GM23338 (cell line): ENCODE measurements around the gene ADGRB2. TPM values are rescaled to one million over a fixed set of nuclear protein-coding genes. Genes with fewer than 3 reads are reported as not detected.

Experiments used
- ATAC-seq: fragments of 200-7000 bp; cut with Tn5 transposase; 3 replicates; pipeline ENCODE4 v1.9.1; 2020
- DNase-seq: peaks from one replicate; pipeline ENCODE4 v3.0.0-alpha.2; 2015; ENCODE audit warnings: low spot score
- H2AFZ ChIP-seq: fragments of 200-600 bp; sonication (generic); 2 replicates; pipeline ENCODE4 v1.8.0; 2016; ENCODE audit warnings: antibody characterized with exemption, mild to moderate bottlenecking, moderate library complexity
- H3F3A ChIP-seq: fragments of 200-600 bp; sonication (generic); replicated peaks from 2 replicates; pipeline ENCODE4 v1.8.0; 2017; ENCODE audit warnings: antibody characterized with exemption, mixed run types, low read depth
- H3K27ac ChIP-seq: fragments of 200-600 bp; sonication (generic); 2 replicates; pipeline ENCODE4 v1.6.1; 2016; ENCODE audit warnings: low read depth
- H3K27me3 ChIP-seq: fragments of 200-600 bp; sonication (generic); 2 replicates; pipeline ENCODE4 v1.8.0; 2016; ENCODE audit warnings: mild to moderate bottlenecking, mixed run types, moderate library complexity; ENCODE audit not compliant: insufficient read depth
- H3K36me3 ChIP-seq: fragments of 200-600 bp; sonication (generic); 2 replicates; pipeline ENCODE4 v1.8.0; 2016; ENCODE audit warnings: mild to moderate bottlenecking; ENCODE audit not compliant: insufficient read depth
- H3K4me1 ChIP-seq: fragments of 200-600 bp; sonication (generic); 2 replicates; pipeline ENCODE4 v1.8.0; 2016; ENCODE audit warnings: mild to moderate bottlenecking, moderate library complexity; ENCODE audit not compliant: insufficient read depth
- H3K4me2 ChIP-seq: fragments of 200-600 bp; sonication (generic); 2 replicates; pipeline ENCODE4 v1.7.1; 2017; ENCODE audit warnings: mixed run types
- H3K4me3 ChIP-seq: fragments of 200-600 bp; sonication (generic); 2 replicates; pipeline ENCODE4 v1.6.1; 2016; ENCODE audit warnings: mixed run types
- H3K79me2 ChIP-seq: fragments of 200-600 bp; sonication (generic); replicated peaks from 2 replicates; pipeline ENCODE4 v1.8.0; 2017; ENCODE audit warnings: mild to moderate bottlenecking; ENCODE audit not compliant: insufficient read depth
- H3K9me2 ChIP-seq: fragments of 200-600 bp; sonication (generic); 2 replicates; pipeline ENCODE4 v1.8.0; 2017; ENCODE audit not compliant: insufficient read depth
- H4K20me1 ChIP-seq: fragments of 200-600 bp; sonication (generic); replicated peaks from 2 replicates; pipeline ENCODE4 v1.8.0; 2017; ENCODE audit warnings: mild to moderate bottlenecking; ENCODE audit not compliant: insufficient read depth
- H3K27ac Mint-ChIP-seq: 2 replicates; pipeline ENCODE4 v1.8.0; 2020; ENCODE audit warnings: inconsistent platforms, mild to moderate bottlenecking, moderate library complexity, mixed read lengths
- H3K27me3 Mint-ChIP-seq: 3 replicates; pipeline ENCODE4 v1.8.0; 2022; ENCODE audit warnings: low read depth, mild to moderate bottlenecking, moderate library complexity, mixed read lengths, inconsistent platforms; ENCODE audit not compliant: insufficient read depth, poor library complexity
- H3K36me3 Mint-ChIP-seq: 3 replicates; pipeline ENCODE4 v1.8.0; 2021; ENCODE audit warnings: low read depth, mild to moderate bottlenecking, inconsistent platforms, moderate library complexity, mixed read lengths
- H3K4me1 Mint-ChIP-seq: 3 replicates; pipeline ENCODE4 v1.8.0; 2020; ENCODE audit warnings: mild to moderate bottlenecking, inconsistent platforms, mixed read lengths
- H3K4me3 Mint-ChIP-seq: 3 replicates; pipeline ENCODE4 v1.8.0; 2021; ENCODE audit warnings: moderate library complexity, mild to moderate bottlenecking, inconsistent platforms, mixed read lengths
- H3K9me3 Mint-ChIP-seq: 3 replicates; pipeline ENCODE4 v1.8.0; 2020; ENCODE audit warnings: moderate library complexity, mild to moderate bottlenecking, inconsistent platforms, mixed read lengths
- CREB1 ChIP-seq: fragments of 250-450 bp; sonication (Bioruptor Pico); IDR thresholded peaks from 2 replicates; pipeline ENCODE4 v1.5.0; 2020; ENCODE audit warnings: low read depth, mild to moderate bottlenecking, moderate library complexity
- CTCF ChIP-seq, 2 experiments: fragments of 200-600 bp in 1 of 2; sonication (generic) in 1 of 2; conservative IDR thresholded peaks; 2 replicates each; pipeline versions ENCODE4 v1.5.1 to v1.6.1; 2016 to 2017; ENCODE audit warnings: antibody characterized with exemption in 2 of 2, low read depth in 2 of 2, mild to moderate bottlenecking in 2 of 2, moderate library complexity in 1 of 2
- ETS1 ChIP-seq: IDR thresholded peaks from 2 replicates; pipeline ENCODE4 v1.6.1; 2016; ENCODE audit warnings: antibody characterized with exemption
- EZH2 ChIP-seq: fragments of 200-600 bp; sonication (generic); IDR thresholded peaks from one replicate; pipeline ENCODE4 v1.8.0; 2017; ENCODE audit warnings: antibody characterized with exemption, mild to moderate bottlenecking, low read depth; ENCODE audit not compliant: unreplicated experiment
- EZH2phosphoT487 ChIP-seq: fragments of 200-600 bp; sonication (generic); IDR thresholded peaks from one replicate; pipeline ENCODE4 v1.8.1; 2018; ENCODE audit warnings: antibody characterized with exemption; ENCODE audit not compliant: unreplicated experiment
- JUNB ChIP-seq: IDR thresholded peaks from one replicate; pipeline ENCODE4 v1.6.1; 2016; ENCODE audit warnings: antibody characterized with exemption; ENCODE audit not compliant: unreplicated experiment
- NANOG ChIP-seq: IDR thresholded peaks from 2 replicates; pipeline ENCODE4 v1.6.1; 2016; ENCODE audit warnings: antibody characterized with exemption, borderline replicate concordance
- POLR2AphosphoS5 ChIP-seq: IDR thresholded peaks from 2 replicates; pipeline ENCODE4 v1.6.1; 2016; ENCODE audit warnings: antibody characterized with exemption, low read depth
- REST ChIP-seq: IDR thresholded peaks from one replicate; pipeline ENCODE4 v1.6.1; 2018; ENCODE audit warnings: antibody characterized with exemption; ENCODE audit not compliant: unreplicated experiment
- STAT1 ChIP-seq: IDR thresholded peaks from one replicate; pipeline ENCODE4 v1.6.1; 2016; ENCODE audit warnings: antibody characterized with exemption; ENCODE audit not compliant: unreplicated experiment
- ZNF114 ChIP-seq: fragments of 250-450 bp; sonication (Bioruptor Pico); IDR thresholded peaks from 2 replicates; pipeline ENCODE4 v1.5.0; 2020; ENCODE audit warnings: mild to moderate bottlenecking, moderate library complexity
- ZNF331 ChIP-seq: fragments of 250-450 bp; sonication (Bioruptor Pico); IDR thresholded peaks from 2 replicates; pipeline ENCODE4 v1.5.0; 2020; ENCODE audit warnings: low read depth, mild to moderate bottlenecking, moderate library complexity
- ZNF462 ChIP-seq: fragments of 250-450 bp; sonication (Bioruptor Pico); IDR thresholded peaks from 2 replicates; pipeline ENCODE4 v1.5.0; 2020; ENCODE audit warnings: mild to moderate bottlenecking, moderate library complexity
- polyA plus RNA-seq: library from polyadenylated mRNA; unstranded; fragments of >200 nt; fragmentation: Nextera tagmentation; extraction: Ambion mirVana; gene quantifications from 2 replicates; pipeline ENCODE4 v1.2.1, GENCODE V29; 2016
- total RNA-seq: library from RNA; depleted of rRNA; stranded (reverse); fragments of >200 nt; shearing (Covaris generic); gene quantifications from 2 replicates; pipeline ENCODE4 v1.2.3, GENCODE V29; 2014

Gene ADGRB2
- total and polyA plus RNA-seq, 2 experiments from 2014 or later, result 8.0 to 27.8 TPM

GRCh38 chr1:31706384-31707058 is 57.6 kb downstream of the ADGRB2 start:
- Histone ChIP-seq H3K27ac (no peak overlapping the region), H3K79me2 (no peaks in the 10 kb centered on the region), H3K4me2 (no peak overlapping the region), H3K4me3 (no peak overlapping the region), H2AFZ (no peak overlapping the region), H3K27me3 (no peaks in the 10 kb centered on the region), H3F3A (peaks cover 12% of the 10 kb centered on the region; the same call in 1 of the 2 replicates), H3K36me3 (no peaks in the 10 kb centered on the region), H4K20me1 (no peaks in the 10 kb centered on the region), H3K4me1 (peaks cover 21% of the 10 kb centered on the region), H3K9me2 (no peaks in the 10 kb centered on the region)
- Mint-ChIP-seq H3K4me1 (peaks cover 39% of the 10 kb centered on the region), H3K36me3 (no peaks in the 10 kb centered on the region), H3K27me3 (peaks cover 28% of the 10 kb centered on the region), H3K4me3 (no peak overlapping the region), H3K27ac (peak overlapping the region; percentile 38; the same call in 1 of the 2 replicates), H3K9me3 (no peaks in the 10 kb centered on the region)
- ATAC-seq, result no peak
- DNase-seq, result no peak
- TF ChIP-seq CTCF (conservative IDR thresholded peaks at IDR 0.05; ENCODE audit: low read depth in 2 of 2) (no peak), ZNF331 (CRISPR knock-in tag) (no peak), ZNF462 (CRISPR knock-in tag) (no peak), EZH2 (no peak), ZNF114 (no peak), EZH2phosphoT487 (no peak), NANOG (no peak), CREB1 (CRISPR knock-in tag) (no peak), ETS1 (no peak), REST (no peak), POLR2AphosphoS5 (no peak), JUNB (no peak), STAT1 (no peak)
